WTC11 (cell line): ENCODE data around the gene CNOT3. TPM values are rescaled to one million over a fixed set of nuclear protein-coding genes. Genes with fewer than 3 reads are reported as not detected.

Experiments used
- ATAC-seq: fragments of 200-7000 bp; cut with Tn5 transposase; 2 replicates; pipeline ENCODE4 v1.10.0; 2021; ENCODE audit warnings: mild to moderate bottlenecking, moderate library complexity
- CTCF ChIA-PET: fragments of 300-600 bp; sonication (Branson Sonifier 250); formaldehyde crosslinking; loops from one replicate; lab custom pipeline; 2021; ENCODE audit warnings: antibody characterized with exemption; lab: Charles Lee
- POLR2A ChIA-PET: fragments of 350-600 bp; sonication (Branson Sonifier 250); formaldehyde crosslinking; loops from one replicate; lab custom pipeline; 2021; ENCODE audit warnings: antibody characterized with exemption; lab: Charles Lee
- DNase-seq: peaks from one replicate; pipeline ENCODE4 v3.0.0; 2021; ENCODE audit warnings: low spot score
- H3K27ac Mint-ChIP-seq: 2 replicates; pipeline ENCODE4 v1.8.0; 2021; ENCODE audit warnings: mixed read lengths
- H3K27me3 Mint-ChIP-seq: 2 replicates; pipeline ENCODE4 v1.8.0; 2021; ENCODE audit warnings: low read depth, mild to moderate bottlenecking, moderate library complexity, mixed read lengths
- H3K36me3 Mint-ChIP-seq: 2 replicates; pipeline ENCODE4 v1.8.0; 2021; ENCODE audit warnings: mixed read lengths
- H3K4me1 Mint-ChIP-seq: 2 replicates; pipeline ENCODE4 v1.8.0; 2022; ENCODE audit warnings: mixed read lengths
- H3K4me3 Mint-ChIP-seq: 2 replicates; pipeline ENCODE4 v1.8.0; 2021; ENCODE audit warnings: mild to moderate bottlenecking, moderate library complexity, mixed read lengths
- H3K9me3 Mint-ChIP-seq: 2 replicates; pipeline ENCODE4 v1.8.0; 2021; ENCODE audit warnings: mixed read lengths
- CDX4 ChIP-seq: fragments of 250-450 bp; sonication (Bioruptor Pico); IDR thresholded peaks from 2 replicates; pipeline ENCODE4 v1.9.0; 2021; ENCODE audit warnings: moderate library complexity, mild to moderate bottlenecking, inconsistent platforms, borderline replicate concordance
- CREM ChIP-seq: sonication (generic); formaldehyde crosslinking; IDR thresholded peaks from 2 replicates; pipeline ENCODE4 v1.8.1; 2022; ENCODE audit warnings: mild to moderate bottlenecking, missing genetic modification reagents, moderate library complexity
- CTCF ChIP-seq: fragments of 200-600 bp; IDR thresholded peaks from 2 replicates; pipeline ENCODE4 v1.8.0; 2022; ENCODE audit warnings: antibody characterized with exemption
- ELF4 ChIP-seq: sonication (generic); formaldehyde crosslinking; IDR thresholded peaks from 2 replicates; pipeline ENCODE4 v1.8.1; 2022; ENCODE audit warnings: low read depth, mild to moderate bottlenecking, moderate library complexity, missing genetic modification reagents
- EMX1 ChIP-seq: fragments of 250-450 bp; sonication (Bioruptor Pico); IDR thresholded peaks from 2 replicates; pipeline ENCODE4 v1.8.0; 2021; ENCODE audit warnings: mild to moderate bottlenecking
- GRHL2 ChIP-seq: fragments of 250-450 bp; sonication (Bioruptor Pico); IDR thresholded peaks from 2 replicates; pipeline ENCODE4 v1.8.0; 2022; ENCODE audit warnings: mild to moderate bottlenecking, moderate library complexity; ENCODE audit not compliant: insufficient replicate concordance, severe bottlenecking
- HMGXB4 ChIP-seq: sonication (generic); formaldehyde crosslinking; IDR thresholded peaks from 2 replicates; pipeline ENCODE4 v1.8.1; 2023; ENCODE audit warnings: mild to moderate bottlenecking, moderate library complexity, missing genetic modification reagents
- PREB ChIP-seq: sonication (generic); formaldehyde crosslinking; IDR thresholded peaks from 2 replicates; pipeline ENCODE4 v1.8.1; 2022; ENCODE audit warnings: mild to moderate bottlenecking, missing genetic modification reagents, moderate library complexity, borderline replicate concordance
- SOX15 ChIP-seq: fragments of 250-450 bp; sonication (Bioruptor Pico); IDR thresholded peaks from 2 replicates; pipeline ENCODE4 v1.9.0; 2021; ENCODE audit warnings: mild to moderate bottlenecking
- SP1 ChIP-seq: sonication (generic); formaldehyde crosslinking; conservative IDR thresholded peaks from 2 replicates; pipeline ENCODE4 v1.8.1; 2022; ENCODE audit warnings: missing genetic modification reagents
- TEAD4 ChIP-seq: sonication (generic); formaldehyde crosslinking; IDR thresholded peaks from 2 replicates; pipeline ENCODE4 v1.8.0; 2022; ENCODE audit warnings: mild to moderate bottlenecking, missing genetic modification reagents
- total RNA-seq: library from RNA; stranded (reverse); gene quantifications from 3 replicates; pipeline ENCODE4 v1.2.3, GENCODE V29; 2021

The CNOT3 gene
- total RNA-seq, 1 experiment from 2014 or later: 93.3 TPM

- no peaks in the 10 kb centered on the region for H3K27me3 Mint-ChIP-seq
- POLR2A ChIA-PET: no interaction called here
These were observed 65.6 kb downstream of the CNOT3 start for GRCh38 chr19:54203151-54203611.

GRCh38 chr19:54204767-54205468 lies 67.4 kb downstream of the CNOT3 start:
- H3K4me3 Mint-ChIP-seq: peak overlapping the region; percentile 100
- ATAC-seq (no peak), DNase-seq (no peak)
- peaks cover 77% of the 10 kb centered on the region for H3K36me3 Mint-ChIP-seq
- H3K9me3 Mint-ChIP-seq: no peaks in the 10 kb centered on the region
- POLR2A ChIA-PET: interaction anchor here (2.3 kb wide), 1 partner anchor 15 kb away, joined by 9 read pairs; the partner anchor contains the start of genes MBOAT7 and TSEN34
- CTCF ChIA-PET: interaction anchor here (1.3 kb wide), 1 partner anchor 61 kb away, joined by 4 read pairs; no protein-coding TSS in a partner anchor
- H3K4me1 Mint-ChIP-seq: peaks cover 70% of the 10 kb centered on the region
- TF ChIP-seq SOX15 (CRISPR knock-in tag) (no peak), CREM (CRISPR knock-in tag) (no peak), TEAD4 (CRISPR knock-in tag) (no peak), CDX4 (CRISPR knock-in tag) (no peak), CTCF (no peak), SP1 (CRISPR knock-in tag) (no peak), GRHL2 (CRISPR knock-in tag) (no peak)
- H3K27me3 Mint-ChIP-seq: no peaks in the 10 kb centered on the region
- peak overlapping the region; percentile 100 for H3K27ac Mint-ChIP-seq

More at GRCh38 chr19:54203151-54203611, 65.6 kb downstream of the CNOT3 start:
- Mint-ChIP-seq H3K27ac (peak overlapping the region; percentile 100), H3K9me3 (no peaks in the 10 kb centered on the region), H3K4me1 (peaks cover 68% of the 10 kb centered on the region), H3K36me3 (peaks cover 76% of the 10 kb centered on the region)
- CTCF ChIA-PET: interaction anchor here (1.9 kb wide), 1 partner anchor 63 kb away, joined by 6 read pairs; no protein-coding TSS in a partner anchor
- ATAC-seq: no peak
- 0 out of 2 replicates have a peak, but pooled peaks have one; percentile 19 for TF ChIP-seq EMX1 (CRISPR knock-in tag)
- no peak for TF ChIP-seq HMGXB4 (CRISPR knock-in tag)
- no peak for TF ChIP-seq ELF4 (CRISPR knock-in tag)
- no peak for TF ChIP-seq PREB (CRISPR knock-in tag)
- TF ChIP-seq, all 79 proteins: peak for 1
- peak overlapping the region; percentile 100 for H3K4me3 Mint-ChIP-seq
- no peak for DNase-seq

Other genes starting within 250 kb of the CNOT3 start
- gene CACNG7, start 228.5 kb upstream of the CNOT3 start, total RNA-seq: 33.3 to 44.1 TPM (median 43.2 TPM) in 3 replicates
- gene CACNG8, start 174.8 kb upstream of the CNOT3 start, total RNA-seq: 12.5 to 15.7 TPM (median 15.1 TPM) in 3 replicates
- 2.5 to 3.3 TPM (median 2.5 TPM) in 3 replicates for gene CACNG6, start 146.1 kb upstream of the CNOT3 start, total RNA-seq
- gene VSTM1, start 73.9 kb upstream of the CNOT3 start, total RNA-seq: not detected in 3 replicates
- gene TARM1, start 56.4 kb upstream of the CNOT3 start, total RNA-seq: not detected in 3 replicates
- gene OSCAR, start 37.0 kb upstream of the CNOT3 start, total RNA-seq: 1.7 to 2.7 TPM (median 2.3 TPM) in 3 replicates
- 181 to 203 TPM (median 203 TPM) in 3 replicates for gene NDUFA3, start 34.9 kb upstream of the CNOT3 start, total RNA-seq
- 20.5 to 24.6 TPM (median 24.2 TPM) in 3 replicates for gene TFPT, start 22.1 kb upstream of the CNOT3 start, total RNA-seq
- 82.3 to 92.8 TPM (median 89.5 TPM) in 3 replicates for gene PRPF31, start 22.0 kb upstream of the CNOT3 start, total RNA-seq
- gene LENG1, start 22.0 kb downstream of the CNOT3 start, total RNA-seq: 4.6 to 5.4 TPM (median 4.9 TPM) in 3 replicates
- 9.3 to 14.7 TPM (median 13.8 TPM) in 3 replicates for gene TMC4, start 35.4 kb downstream of the CNOT3 start, total RNA-seq
- gene MBOAT7, start 51.8 kb downstream of the CNOT3 start, total RNA-seq: 109 to 126 TPM (median 113 TPM) in 3 replicates
- 32.0 to 34.3 TPM (median 32.5 TPM) in 3 replicates for gene TSEN34, start 53.5 kb downstream of the CNOT3 start, total RNA-seq
- 1,828 to 2,106 TPM (median 2,018 TPM) in 3 replicates for gene RPS9, start 63.1 kb downstream of the CNOT3 start, total RNA-seq
- gene LILRB3, start 85.2 kb downstream of the CNOT3 start, total RNA-seq: not detected in 3 replicates
- not detected in 3 replicates for gene LILRA6, start 105.0 kb downstream of the CNOT3 start, total RNA-seq
- gene LILRB5, start 119.5 kb downstream of the CNOT3 start, total RNA-seq: 0.07 to 0.11 TPM (median 0.09 TPM) in 3 replicates
- 0.11 TPM in 1 of 3 replicates, not detected in the others for gene LILRB2, start 143.3 kb downstream of the CNOT3 start, total RNA-seq
- 0.25 TPM in 1 of 3 replicates, not detected in the others for gene LILRA5, start 175.4 kb downstream of the CNOT3 start, total RNA-seq
- gene LILRA4, start 201.4 kb downstream of the CNOT3 start, total RNA-seq: not detected in 3 replicates
- 0.18 to 0.60 TPM (median 0.37 TPM) in 3 replicates for gene LAIR1, start 227.2 kb downstream of the CNOT3 start, total RNA-seq